Esophagus muscularis mucosa (tissue), 4 donors: Measurements from ENCODE around the gene METTL16.

Source experiments
- EP300 ChIP-seq: sonication (generic); formaldehyde crosslinking; IDR thresholded peaks from one replicate; pipeline ENCODE4 v1.6.1; 2017; ENCODE audit warnings: antibody characterized with exemption
- POLR2A ChIP-seq: fragments of 450-650 bp; IDR thresholded peaks from one replicate; pipeline ENCODE4 v1.6.1; 2017; ENCODE audit warnings: antibody characterized with exemption, moderate library complexity, mild to moderate bottlenecking, low read depth
- POLR2AphosphoS5 ChIP-seq, 2 donors: sonication (generic); formaldehyde crosslinking; IDR thresholded peaks; one replicate each; pipeline ENCODE4 v1.6.1; 2017; ENCODE audit warnings: antibody characterized with exemption in 2 of 2
- TF ChIP-seq, protein P1 (sequence below), 3 experiments: fragments of 200-600 bp in 2 of 3; fragments of 450-650 bp in 1 of 3; sonication (generic) in 2 of 3; IDR thresholded peaks; one replicate each; pipeline ENCODE4 v1.5.1; 2017 to 2019; ENCODE audit warnings: antibody characterized with exemption in 3 of 3, mild to moderate bottlenecking in 2 of 3, moderate library complexity in 1 of 3

DNA sequence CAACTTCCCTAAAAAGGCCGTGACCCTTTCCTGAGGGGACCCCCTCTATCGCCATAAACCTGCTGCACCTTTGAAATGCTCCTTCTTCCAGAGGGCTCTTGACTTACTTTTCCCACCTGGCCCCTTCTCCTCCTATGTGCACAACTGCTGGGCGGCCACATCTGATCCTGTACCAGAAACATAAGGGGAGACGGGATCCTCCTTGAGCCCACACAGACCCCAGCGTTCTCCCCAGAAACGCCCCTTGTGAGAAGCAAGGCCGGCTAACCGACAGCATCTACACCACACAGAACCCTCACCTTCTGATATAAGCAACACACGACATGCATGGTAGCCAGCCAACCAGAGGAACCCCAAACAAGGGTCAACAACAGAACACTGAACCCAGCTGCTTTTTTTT, 96.6 kb downstream of the METTL16 start:
- TF ChIP-seq POLR2AphosphoS5 (IDR thresholded peaks at IDR 0.05) (no peak), POLR2A (no peak), EP300 (no peak)
- TF ChIP-seq, protein P1, sequence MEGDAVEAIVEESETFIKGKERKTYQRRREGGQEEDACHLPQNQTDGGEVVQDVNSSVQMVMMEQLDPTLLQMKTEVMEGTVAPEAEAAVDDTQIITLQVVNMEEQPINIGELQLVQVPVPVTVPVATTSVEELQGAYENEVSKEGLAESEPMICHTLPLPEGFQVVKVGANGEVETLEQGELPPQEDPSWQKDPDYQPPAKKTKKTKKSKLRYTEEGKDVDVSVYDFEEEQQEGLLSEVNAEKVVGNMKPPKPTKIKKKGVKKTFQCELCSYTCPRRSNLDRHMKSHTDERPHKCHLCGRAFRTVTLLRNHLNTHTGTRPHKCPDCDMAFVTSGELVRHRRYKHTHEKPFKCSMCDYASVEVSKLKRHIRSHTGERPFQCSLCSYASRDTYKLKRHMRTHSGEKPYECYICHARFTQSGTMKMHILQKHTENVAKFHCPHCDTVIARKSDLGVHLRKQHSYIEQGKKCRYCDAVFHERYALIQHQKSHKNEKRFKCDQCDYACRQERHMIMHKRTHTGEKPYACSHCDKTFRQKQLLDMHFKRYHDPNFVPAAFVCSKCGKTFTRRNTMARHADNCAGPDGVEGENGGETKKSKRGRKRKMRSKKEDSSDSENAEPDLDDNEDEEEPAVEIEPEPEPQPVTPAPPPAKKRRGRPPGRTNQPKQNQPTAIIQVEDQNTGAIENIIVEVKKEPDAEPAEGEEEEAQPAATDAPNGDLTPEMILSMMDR (IDR thresholded peaks at IDR 0.05) = no peak
